ENCODE measurements around the gene PADI4.

- TF ChIP-seq PPARA (CRISPR knock-in tag; IDR thresholded peaks at IDR 0.05; ENCODE audit: borderline replicate concordance): no peak
- no peak for TF ChIP-seq ZFP3 (CRISPR knock-in tag; IDR thresholded peaks at IDR 0.05)
- no peak for TF ChIP-seq OSR1 (CRISPR knock-in tag; IDR thresholded peaks at IDR 0.05)
- TF ChIP-seq CSRNP3 (CRISPR knock-in tag; IDR thresholded peaks at IDR 0.05): no peak
- no peak for TF ChIP-seq BACH2 (CRISPR knock-in tag; IDR thresholded peaks at IDR 0.05; ENCODE audit: borderline replicate concordance)
- no peak for TF ChIP-seq ARNTL (CRISPR knock-in tag; IDR thresholded peaks at IDR 0.05; ENCODE audit: borderline replicate concordance, low read depth)
- no peak for TF ChIP-seq SNAI2 (CRISPR knock-in tag; IDR thresholded peaks at IDR 0.05)
- no peak for TF ChIP-seq POU6F1 (CRISPR knock-in tag; IDR thresholded peaks at IDR 0.05; ENCODE audit: borderline replicate concordance, low read depth)
- TF ChIP-seq CREB5 (CRISPR knock-in tag; IDR thresholded peaks at IDR 0.05; ENCODE audit: low read depth): no peak
- TF ChIP-seq PATZ1 (CRISPR knock-in tag; IDR thresholded peaks at IDR 0.05; ENCODE audit: borderline replicate concordance): no peak
- no peak for TF ChIP-seq TSHZ2 (CRISPR knock-in tag; IDR thresholded peaks at IDR 0.05)
- TF ChIP-seq RARB (CRISPR knock-in tag; IDR thresholded peaks at IDR 0.05): no peak
- no peak for TF ChIP-seq TOX (CRISPR knock-in tag; IDR thresholded peaks at IDR 0.05; ENCODE audit: borderline replicate concordance)
- TF ChIP-seq ZFP30 (CRISPR knock-in tag; IDR thresholded peaks at IDR 0.05): no peak
Observed at GRCh38 chr1:17404034-17404684, 96.2 kb downstream of the PADI4 start.

Data from SK-N-SH treated with all-trans-retinoic acid at 6 μM for 48 hours (cell line).